GM12891 (cell line): ENCODE results near the gene USP4.

Experiments used
- PAX5 ChIP-seq: IDR thresholded peaks from 2 replicates; pipeline ENCODE4 v1.6.1; 2011; ENCODE audit warnings: low read length, moderate library complexity, mild to moderate bottlenecking; ENCODE audit not compliant: insufficient read depth, severe bottlenecking
- POLR2A ChIP-seq: IDR thresholded peaks from 2 replicates; pipeline ENCODE4 v1.6.1; 2011; ENCODE audit warnings: low read depth, low read length, control low read depth
- POLR2AphosphoS5 ChIP-seq: IDR thresholded peaks from 2 replicates; pipeline ENCODE4 v1.6.1; 2011; ENCODE audit warnings: low read depth, low read length, control low read depth
- SPI1 ChIP-seq: IDR thresholded peaks from 2 replicates; pipeline ENCODE4 v1.6.1; 2011; ENCODE audit warnings: low read depth, low read length, control low read depth
- TAF1 ChIP-seq: IDR thresholded peaks from 2 replicates; pipeline ENCODE4 v1.6.1; 2011; ENCODE audit warnings: low read depth, low read length, control low read depth

GRCh38 chr3:49255112-49255511 lies 84.7 kb downstream of the USP4 start:
- TF ChIP-seq POLR2A, result no peak
- TF ChIP-seq SPI1, result no peak
- TF ChIP-seq POLR2AphosphoS5, result no peak
- no peak for TF ChIP-seq PAX5
- TF ChIP-seq TAF1, result no peak
